T47D (cell line): ENCODE results near the gene ATG2B.

Experiments used
- DNase-seq, 2 experiments: peaks; one replicate each; pipeline versions ENCODE4 v3.0.0 to v3.0.0-alpha.2; 2011 to 2012; ENCODE audit warnings: low read depth in 1 of 2, low spot score in 1 of 2
- JUND ChIP-seq: IDR thresholded peaks from 2 replicates; pipeline ENCODE4 v1.6.1; 2012; ENCODE audit warnings: low read depth
- in situ Hi-C: cut with HindIII; loops from 2 replicates; pipeline ENCODE4 v1.10.0; 2016; ENCODE audit warnings: low sequenced_read_pairs, low pct_unique_long_range_greater_than_20kb

Gene ATG2B

DNA sequence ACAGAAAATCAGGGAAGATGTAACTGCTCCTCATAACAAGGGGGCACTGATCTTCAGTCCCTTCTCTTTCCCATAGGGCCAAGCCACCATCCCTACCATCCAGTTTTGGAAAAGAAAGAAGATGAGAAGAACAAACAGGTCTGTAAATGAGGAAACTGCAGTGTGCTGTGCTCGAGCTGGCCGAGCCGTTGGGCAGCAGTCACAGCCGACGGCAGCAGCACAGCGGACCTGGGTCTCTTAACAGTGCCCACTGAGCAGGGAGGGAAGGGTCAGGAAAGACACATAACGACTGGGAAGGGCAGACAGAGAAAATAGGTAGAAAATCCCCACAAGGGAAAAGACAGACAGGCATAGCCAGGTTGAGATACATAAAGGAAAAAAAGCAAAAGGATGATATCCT is 68.9 kb downstream of the ATG2B start:
- no peak for TF ChIP-seq JUND
- in situ Hi-C loops: loop anchor here (25.0 kb wide), 1 partner anchor 182 kb away; no protein-coding TSS in a partner anchor
- DNase-seq: no peak

DNA sequence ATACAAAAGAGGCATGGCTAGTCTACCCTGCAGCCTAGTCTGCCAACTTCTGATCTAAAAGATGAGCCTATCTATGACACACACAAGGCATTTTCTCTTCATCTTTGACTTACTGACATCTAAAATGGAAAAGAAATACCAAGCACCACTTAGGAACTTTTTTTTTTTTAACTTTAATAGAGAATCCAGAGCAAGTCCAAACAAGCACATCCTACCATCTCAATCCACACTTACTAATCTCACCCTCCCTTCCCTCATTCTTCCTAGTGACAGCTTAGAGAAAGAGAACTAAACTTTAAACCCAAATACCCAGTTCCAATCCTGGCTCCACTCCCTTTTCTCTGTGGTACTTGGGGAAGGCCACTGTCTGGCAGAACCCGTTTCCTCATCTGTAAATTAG is 75.3 kb downstream of the ATG2B start:
- TF ChIP-seq JUND: no peak
- in situ Hi-C loops: loop anchor here (25.0 kb wide), 1 partner anchor 176 kb away; no protein-coding TSS in a partner anchor
- no peak for DNase-seq

DNA sequence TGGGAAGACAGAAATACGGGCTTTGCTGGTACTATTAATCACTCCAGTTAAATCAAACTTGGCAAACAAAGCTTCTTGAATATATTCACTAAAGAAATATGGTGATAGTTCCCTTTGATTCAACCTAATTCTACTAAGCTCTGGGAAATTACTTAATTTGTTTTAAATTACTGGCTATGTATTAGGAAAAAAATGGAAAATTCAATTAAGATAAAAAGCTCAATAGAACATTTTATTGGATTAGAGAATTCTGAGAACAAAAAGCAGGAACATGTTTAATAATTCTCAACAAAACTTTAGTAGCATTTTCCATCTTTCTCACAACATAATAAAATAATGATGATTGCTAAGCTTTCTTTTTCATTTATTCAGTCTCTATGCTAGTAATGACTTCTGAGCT is 76.9 kb downstream of the ATG2B start:
- in situ Hi-C loops: loop anchor here (25.0 kb wide), 1 partner anchor 174 kb away; no protein-coding TSS in a partner anchor
- no peak for TF ChIP-seq JUND

DNA sequence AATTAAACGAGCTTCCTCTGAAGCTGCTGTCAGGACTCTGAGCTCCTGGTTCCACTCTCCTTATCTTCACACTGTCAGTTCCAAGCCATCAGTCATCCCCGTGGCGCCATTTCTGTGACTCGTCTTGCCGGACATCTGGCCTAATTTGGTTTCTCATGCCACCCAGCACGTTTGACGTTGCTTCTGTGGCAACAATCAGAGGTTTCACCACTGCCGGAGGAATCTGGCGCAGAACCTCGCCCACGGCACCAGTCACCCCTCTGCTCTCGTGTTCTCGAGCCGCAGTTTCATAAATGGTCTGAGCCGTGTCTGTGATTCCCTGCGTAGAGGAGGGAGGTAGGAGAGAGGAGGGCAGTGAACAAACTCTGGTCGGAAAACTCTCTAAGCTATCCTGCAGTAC is 77.5 kb downstream of the ATG2B start:
- in situ Hi-C loops: loop anchor here (25.0 kb wide), 1 partner anchor 173 kb away; no protein-coding TSS in a partner anchor
- no peak for TF ChIP-seq JUND
- DNase-seq: no peak

More for the DNA sequence above, 76.9 kb downstream of the ATG2B start:
- DNase-seq: no peak

DNA sequence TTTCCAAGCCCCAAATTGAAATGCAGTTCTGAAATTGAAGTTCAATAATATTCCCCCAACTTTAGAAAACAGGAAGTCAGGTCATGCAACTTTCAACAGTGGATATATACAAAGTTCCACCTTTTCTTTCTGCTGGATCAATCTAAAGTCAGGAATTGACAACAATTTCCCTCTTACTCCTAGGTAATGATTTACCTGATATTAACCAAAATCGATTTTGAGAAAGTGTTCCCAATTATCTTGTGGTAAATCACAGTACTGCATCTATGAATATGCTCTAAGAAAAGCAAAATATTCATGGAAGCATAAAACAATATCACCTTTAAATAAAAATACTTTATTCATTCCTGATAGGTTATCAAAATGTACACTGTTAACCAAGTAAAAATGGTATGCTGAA is 78.7 kb downstream of the ATG2B start:
- no peak for TF ChIP-seq JUND
- in situ Hi-C loops: loop anchor here (25.0 kb wide), 1 partner anchor 172 kb away; no protein-coding TSS in a partner anchor
- DNase-seq: no peak

DNA sequence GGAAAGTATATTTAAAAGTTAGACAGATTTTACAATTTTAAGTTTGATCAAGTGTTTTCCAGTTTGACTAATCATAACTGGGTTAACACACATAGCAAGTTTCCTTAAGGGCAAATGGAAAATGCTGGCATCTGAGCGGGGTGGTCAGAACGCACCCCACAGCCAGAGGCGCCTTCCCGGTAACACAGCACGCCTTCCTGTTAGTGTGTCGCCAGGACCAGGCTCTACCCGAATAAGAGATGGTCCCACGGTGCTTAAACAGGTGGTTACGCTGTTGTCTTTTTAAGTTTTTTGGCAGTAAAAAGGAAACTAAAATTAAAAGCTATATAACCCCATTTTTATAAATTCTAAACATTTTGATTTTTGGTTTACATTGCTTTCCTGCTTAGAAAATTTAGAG is 79.1 kb downstream of the ATG2B start:
- no peak for TF ChIP-seq JUND
- in situ Hi-C loops: loop anchor here (25.0 kb wide), 1 partner anchor 172 kb away; no protein-coding TSS in a partner anchor
- no peak for DNase-seq

DNA sequence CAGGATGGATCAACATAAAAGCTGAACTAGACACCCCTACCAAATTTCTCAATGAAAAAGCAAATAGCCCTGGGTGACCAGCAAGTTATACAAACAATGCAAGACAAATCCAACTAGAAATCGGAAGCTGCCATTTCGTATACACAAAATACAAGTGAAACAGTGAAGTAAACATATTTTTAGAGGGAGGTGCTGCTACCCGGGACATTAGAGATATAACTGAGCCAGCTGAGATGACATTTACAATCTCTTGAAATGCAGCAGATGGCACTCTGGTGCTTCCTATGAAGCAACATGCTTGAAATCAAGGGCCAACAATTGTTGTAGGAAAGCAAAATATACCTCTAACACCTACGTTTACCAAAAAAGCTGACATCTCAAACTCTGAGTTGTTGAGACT is 81.7 kb downstream of the ATG2B start:
- in situ Hi-C loops: loop anchor here (25.0 kb wide), 1 partner anchor 169 kb away; no protein-coding TSS in a partner anchor
- DNase-seq: peak in 1 of 2 experiments; percentile 58
- no peak for TF ChIP-seq JUND

DNA sequence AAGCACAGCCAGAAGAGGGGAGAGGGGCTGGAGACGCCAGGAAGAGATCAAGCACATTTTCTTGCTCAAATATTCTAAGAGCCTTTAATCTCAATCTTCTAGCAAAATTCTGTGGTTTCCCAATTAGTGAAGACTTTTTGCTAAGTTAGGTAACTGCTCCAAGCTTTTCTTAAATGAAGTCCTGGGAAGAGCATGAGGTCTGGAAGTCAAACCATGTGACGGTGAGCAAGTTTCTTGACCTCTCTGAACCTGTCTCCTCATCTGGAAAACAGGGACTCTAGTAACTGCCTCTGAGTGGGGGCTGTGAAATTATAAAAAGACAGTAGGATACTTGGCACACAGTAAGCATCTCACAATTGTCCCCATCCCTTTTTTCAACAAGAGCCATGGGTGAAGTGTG is 83.0 kb downstream of the ATG2B start:
- no peak for TF ChIP-seq JUND
- in situ Hi-C loops: loop anchor here (25.0 kb wide), 1 partner anchor 168 kb away; no protein-coding TSS in a partner anchor
- DNase-seq: no peak

DNA sequence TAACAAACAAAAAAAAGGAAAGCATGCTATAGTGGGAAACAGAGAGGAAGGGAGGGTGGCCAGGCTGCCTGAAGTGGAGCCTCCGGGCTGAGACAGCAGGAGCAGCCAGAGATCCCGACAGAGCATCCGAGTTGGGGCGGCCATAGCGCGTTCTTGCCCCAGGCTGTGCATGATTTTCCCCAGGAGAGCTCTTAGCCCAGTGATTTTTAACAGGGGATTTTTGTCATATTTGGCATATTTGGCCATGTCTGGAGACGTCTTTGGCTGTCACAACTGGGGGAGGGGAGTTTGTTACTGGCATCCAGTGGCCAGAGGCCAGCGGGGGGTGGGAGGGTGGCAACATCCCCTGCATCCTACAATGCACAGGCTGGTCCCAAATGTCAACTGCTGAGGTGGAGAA is 83.6 kb downstream of the ATG2B start:
- DNase-seq: no peak
- in situ Hi-C loops: loop anchor here (25.0 kb wide), 1 partner anchor 167 kb away; no protein-coding TSS in a partner anchor
- TF ChIP-seq JUND: no peak

DNA sequence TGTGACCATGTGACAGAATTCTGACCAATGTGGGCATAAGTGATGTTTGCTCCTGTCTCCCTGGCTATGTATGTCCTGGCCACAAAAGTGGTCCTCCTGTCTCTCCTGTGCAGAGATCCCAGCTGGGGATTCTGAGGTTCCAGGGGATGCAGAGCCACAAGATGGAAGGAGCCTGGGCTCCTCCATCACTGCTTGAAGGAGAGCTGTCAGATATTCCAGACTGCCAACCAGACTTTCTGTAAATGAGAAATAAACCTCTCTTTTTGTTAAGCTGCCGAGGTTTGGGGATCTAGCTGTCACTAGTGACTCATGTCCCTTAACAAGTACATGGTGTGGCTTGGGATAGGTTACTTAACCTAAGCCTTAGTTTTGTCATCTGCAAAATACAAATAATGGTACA is 85.3 kb downstream of the ATG2B start:
- in situ Hi-C loops: loop anchor here (25.0 kb wide), 1 partner anchor 166 kb away; no protein-coding TSS in a partner anchor
- DNase-seq: no peak
- no peak for TF ChIP-seq JUND

DNA sequence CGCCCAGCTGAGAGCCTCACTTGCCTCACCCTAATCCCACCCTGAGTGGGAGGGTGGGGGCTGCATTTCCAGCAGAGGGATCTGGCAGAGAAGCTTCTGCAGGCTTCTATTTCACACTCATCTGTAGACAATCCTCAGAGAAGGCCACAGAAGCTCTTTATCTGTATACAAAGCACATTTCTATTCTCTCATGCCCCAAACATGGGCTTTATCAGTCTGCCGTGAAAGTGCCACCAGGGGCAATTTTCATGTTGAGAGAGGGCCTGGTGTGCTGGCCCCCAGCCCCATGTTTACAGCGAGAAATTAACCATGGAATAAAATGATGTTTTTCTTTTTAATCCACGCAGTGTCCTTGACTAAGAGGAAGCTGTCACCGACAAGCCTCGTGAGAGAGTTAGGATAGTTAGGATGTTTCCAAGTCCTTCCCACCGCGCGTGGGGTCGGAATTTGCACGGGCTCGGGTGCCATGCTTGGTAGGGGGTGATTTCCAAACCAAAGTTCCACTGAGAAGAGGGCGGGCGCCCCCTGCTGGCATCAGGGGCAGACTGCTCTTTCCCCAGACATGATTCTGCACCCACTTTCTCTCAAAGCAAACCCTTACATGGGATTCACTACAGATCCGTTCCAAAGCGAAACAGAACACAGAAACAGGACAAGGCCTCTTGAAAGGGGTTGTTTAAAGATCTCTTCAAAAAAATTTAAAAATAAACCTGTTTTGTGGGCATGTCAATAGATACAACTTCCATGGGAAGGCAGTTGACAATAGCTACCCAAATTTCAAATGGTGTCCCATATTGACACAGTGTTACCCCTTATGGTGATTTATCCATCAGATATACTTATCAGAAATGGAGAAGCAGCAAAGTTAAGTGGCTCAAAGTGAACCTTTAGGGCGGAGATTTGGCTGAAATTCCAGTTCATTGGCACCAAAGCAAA is 87.7 kb downstream of the ATG2B start:
- in situ Hi-C loops: loop anchor here (25.0 kb wide), 1 partner anchor 163 kb away; no protein-coding TSS in a partner anchor
- DNase-seq: peak; percentile 71 to 75
- TF ChIP-seq JUND: no peak

DNA sequence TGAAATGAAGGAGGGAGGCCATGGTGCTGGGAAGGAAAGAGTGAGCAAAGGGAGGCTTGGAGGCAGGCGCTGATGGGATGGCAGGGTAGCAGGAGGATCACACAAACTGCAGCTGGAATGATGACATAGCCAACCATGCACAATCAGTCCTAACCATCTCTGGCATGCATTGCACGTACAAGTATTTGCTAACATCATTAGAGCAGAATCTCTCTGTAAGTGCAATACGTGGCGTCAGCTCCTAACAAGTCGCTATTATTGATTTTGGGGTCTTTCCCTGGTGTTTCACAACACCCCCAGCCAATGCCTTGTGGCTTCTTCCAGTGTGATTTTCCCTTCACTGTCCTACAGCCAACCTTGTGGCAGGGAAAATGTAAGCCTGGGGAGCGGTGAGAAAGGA is 88.6 kb downstream of the ATG2B start:
- in situ Hi-C loops: no loop called here
- no peak for TF ChIP-seq JUND
- DNase-seq: peak in 1 of 2 experiments; percentile 52

DNA sequence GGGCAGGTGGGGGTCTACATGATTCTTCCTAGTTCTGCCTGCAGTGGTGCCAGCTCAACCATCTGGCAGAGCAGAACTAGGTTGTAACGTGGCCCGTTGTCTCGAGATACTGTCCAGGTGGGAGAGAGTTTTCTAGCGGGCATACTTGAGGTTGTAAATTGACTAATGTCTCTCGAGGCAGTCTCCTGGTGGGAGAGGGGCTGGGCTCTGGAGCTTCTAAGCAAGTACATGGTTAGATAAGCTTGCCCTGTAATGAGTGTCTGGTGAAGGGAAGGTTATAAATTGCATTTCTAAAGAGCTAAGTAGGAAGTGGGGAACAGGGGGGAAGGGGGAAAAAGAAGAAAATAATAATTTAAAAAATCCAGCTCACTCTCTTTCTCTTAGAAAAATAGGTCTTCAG is 89.0 kb downstream of the ATG2B start:
- TF ChIP-seq JUND: no peak
- no peak for DNase-seq
- in situ Hi-C loops: no loop called here
